Fibroblast of lung (primary cell): ENCODE data around the gene MSI2. TPM values are rescaled to one million over a fixed set of nuclear protein-coding genes. Genes with fewer than 3 reads are reported as not detected.

Experiments used
- DNase-seq, 2 donors: peaks; one replicate each; pipeline versions ENCODE4 v3.0.0 to v3.0.0-alpha.2; 2010; ENCODE audit warnings: low read depth in 2 of 2
- H2AFZ ChIP-seq: 2 replicates; pipeline ENCODE4 v1.5.1; 2012; ENCODE audit warnings: low read length, control low read depth, inconsistent platforms
- H3K27ac ChIP-seq: 2 replicates; pipeline ENCODE4 v1.5.1; 2011; ENCODE audit warnings: low read length, control low read depth; ENCODE audit not compliant: insufficient read depth
- H3K27me3 ChIP-seq: 2 replicates; pipeline ENCODE4 v1.5.1; 2011; ENCODE audit warnings: mild to moderate bottlenecking, low read length; ENCODE audit not compliant: control insufficient read depth, insufficient read depth
- H3K36me3 ChIP-seq: 2 replicates; pipeline ENCODE4 v1.5.1; 2011; ENCODE audit warnings: low read length; ENCODE audit not compliant: control insufficient read depth, insufficient read depth
- H3K4me1 ChIP-seq: 2 replicates; pipeline ENCODE4 v1.5.1; 2011; ENCODE audit warnings: low read length; ENCODE audit not compliant: control insufficient read depth, insufficient read depth; ENCODE audit errors: extremely low read depth
- H3K4me2 ChIP-seq: 2 replicates; pipeline ENCODE4 v1.5.1; 2011; ENCODE audit warnings: low read length, control low read depth; ENCODE audit not compliant: insufficient read depth; ENCODE audit errors: extremely low read depth
- H3K4me3 ChIP-seq, 4 experiments: fragments of 200-600 bp in 1 of 4; sonication (generic) in 1 of 4; replicated peaks in 1 of 4; 2 replicates each; pipeline ENCODE4 v1.5.1; 2011 to 2016; ENCODE audit warnings: low read length in 4 of 4, low read depth in 3 of 4, mild to moderate bottlenecking in 3 of 4, control low read depth in 2 of 4, inconsistent platforms in 1 of 4, mixed read lengths in 1 of 4; ENCODE audit not compliant: insufficient read depth in 1 of 4; ENCODE audit errors: control extremely low read depth in 1 of 4
- H3K79me2 ChIP-seq: 2 replicates; pipeline ENCODE4 v1.5.1; 2012; ENCODE audit warnings: mild to moderate bottlenecking, low read length, inconsistent platforms; ENCODE audit not compliant: control insufficient read depth, insufficient read depth
- H3K9ac ChIP-seq: 2 replicates; pipeline ENCODE4 v1.5.1; 2011; ENCODE audit warnings: mild to moderate bottlenecking, low read length, control low read depth; ENCODE audit not compliant: insufficient read depth
- H3K9me3 ChIP-seq: 2 replicates; pipeline ENCODE4 v1.5.1; 2012; ENCODE audit warnings: low read depth, low read length; ENCODE audit not compliant: control insufficient read depth, insufficient read depth
- H4K20me1 ChIP-seq: 2 replicates; pipeline ENCODE4 v1.5.1; 2011; ENCODE audit warnings: low read length; ENCODE audit not compliant: control insufficient read depth, insufficient read depth; ENCODE audit errors: extremely low read depth
- EZH2 ChIP-seq: IDR thresholded peaks from 2 replicates; pipeline ENCODE4 v1.5.1; 2012; ENCODE audit warnings: low read length, control low read depth, mild to moderate bottlenecking; ENCODE audit errors: missing control alignments
- polyA plus RNA-seq, 2 donors: library from polyadenylated mRNA; depleted of rRNA in 1 of 2; stranded (reverse) in 1 of 2; unstranded in 1 of 2; fragments of >200 nt; gene quantifications; 2 replicates each; pipeline ENCODE4 v1.2.1, GENCODE V29; 2011 to 2012; ENCODE audit warnings: missing spikeins in 1 of 2
- total RNA-seq: library from RNA; depleted of rRNA; stranded (reverse); fragments of >200 nt; gene quantifications from 2 replicates; pipeline ENCODE4 v1.2.1, GENCODE V29; 2014
- TF ChIP-seq, protein P1 (sequence below), 2 donors: IDR thresholded peaks in 1 of 2; conservative IDR thresholded peaks in 1 of 2; 1 replicate in 1 of 2; 2 replicates in 1 of 2; pipeline ENCODE4 v1.5.1; 2011 to 2012; ENCODE audit warnings: low read length in 2 of 2, control low read depth in 1 of 2, inconsistent platforms in 1 of 2, low read depth in 1 of 2, mild to moderate bottlenecking in 1 of 2

The MSI2 gene
- total and polyA plus RNA-seq, 2 donors (not counting 1 experiment from before 2014, with no cell fraction given): 6.8 to 14.2 TPM

- H4K20me1 ChIP-seq: no peaks in the 10 kb centered on the region
- no peaks in the 10 kb centered on the region for H3K36me3 ChIP-seq
- H3K4me2 ChIP-seq: no peak overlapping the region
Observed at GRCh38 chr17:57726213-57726790, 470.0 kb downstream of the MSI2 start.

GRCh38 chr17:57726838-57727237 lies 470.5 kb downstream of the MSI2 start:
- H3K79me2 ChIP-seq: no peaks in the 10 kb centered on the region
- TF ChIP-seq, protein P1, sequence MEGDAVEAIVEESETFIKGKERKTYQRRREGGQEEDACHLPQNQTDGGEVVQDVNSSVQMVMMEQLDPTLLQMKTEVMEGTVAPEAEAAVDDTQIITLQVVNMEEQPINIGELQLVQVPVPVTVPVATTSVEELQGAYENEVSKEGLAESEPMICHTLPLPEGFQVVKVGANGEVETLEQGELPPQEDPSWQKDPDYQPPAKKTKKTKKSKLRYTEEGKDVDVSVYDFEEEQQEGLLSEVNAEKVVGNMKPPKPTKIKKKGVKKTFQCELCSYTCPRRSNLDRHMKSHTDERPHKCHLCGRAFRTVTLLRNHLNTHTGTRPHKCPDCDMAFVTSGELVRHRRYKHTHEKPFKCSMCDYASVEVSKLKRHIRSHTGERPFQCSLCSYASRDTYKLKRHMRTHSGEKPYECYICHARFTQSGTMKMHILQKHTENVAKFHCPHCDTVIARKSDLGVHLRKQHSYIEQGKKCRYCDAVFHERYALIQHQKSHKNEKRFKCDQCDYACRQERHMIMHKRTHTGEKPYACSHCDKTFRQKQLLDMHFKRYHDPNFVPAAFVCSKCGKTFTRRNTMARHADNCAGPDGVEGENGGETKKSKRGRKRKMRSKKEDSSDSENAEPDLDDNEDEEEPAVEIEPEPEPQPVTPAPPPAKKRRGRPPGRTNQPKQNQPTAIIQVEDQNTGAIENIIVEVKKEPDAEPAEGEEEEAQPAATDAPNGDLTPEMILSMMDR (conservative IDR thresholded peaks at IDR 0.05 in 1 of 2, IDR thresholded peaks at IDR 0.05 in 1 of 2; ENCODE audit: low read depth in 1 of 2, low read length in 2 of 2): no peak
- TF ChIP-seq EZH2: no peak
- H3K4me1 ChIP-seq: no peaks in the 10 kb centered on the region
- no peaks in the 10 kb centered on the region for H4K20me1 ChIP-seq
- H3K27me3 ChIP-seq: no peaks in the 10 kb centered on the region
- H3K36me3 ChIP-seq: no peaks in the 10 kb centered on the region
- H3K4me3 ChIP-seq: no peak overlapping the region
- no peak overlapping the region for H3K9ac ChIP-seq
- H3K4me2 ChIP-seq: no peak overlapping the region
- H3K9me3 ChIP-seq: no peaks in the 10 kb centered on the region
- no peak overlapping the region for H3K27ac ChIP-seq
- H2AFZ ChIP-seq: no peak overlapping the region
- no peak for DNase-seq

More at GRCh38 chr17:57726213-57726790, 470.0 kb downstream of the MSI2 start:
- Histone ChIP-seq H3K79me2 (no peaks in the 10 kb centered on the region), H3K9me3 (no peaks in the 10 kb centered on the region), H2AFZ (no peak overlapping the region), H3K27me3 (no peaks in the 10 kb centered on the region), H3K27ac (no peak overlapping the region), H3K4me3 (no peak overlapping the region), H3K4me1 (no peaks in the 10 kb centered on the region), H3K9ac (no peak overlapping the region)
- TF ChIP-seq, protein P1 (conservative IDR thresholded peaks at IDR 0.05 in 1 of 2, IDR thresholded peaks at IDR 0.05 in 1 of 2; ENCODE audit: low read depth in 1 of 2, low read length in 2 of 2): no peak
- no peak for TF ChIP-seq EZH2
- no peak for DNase-seq

DNA sequence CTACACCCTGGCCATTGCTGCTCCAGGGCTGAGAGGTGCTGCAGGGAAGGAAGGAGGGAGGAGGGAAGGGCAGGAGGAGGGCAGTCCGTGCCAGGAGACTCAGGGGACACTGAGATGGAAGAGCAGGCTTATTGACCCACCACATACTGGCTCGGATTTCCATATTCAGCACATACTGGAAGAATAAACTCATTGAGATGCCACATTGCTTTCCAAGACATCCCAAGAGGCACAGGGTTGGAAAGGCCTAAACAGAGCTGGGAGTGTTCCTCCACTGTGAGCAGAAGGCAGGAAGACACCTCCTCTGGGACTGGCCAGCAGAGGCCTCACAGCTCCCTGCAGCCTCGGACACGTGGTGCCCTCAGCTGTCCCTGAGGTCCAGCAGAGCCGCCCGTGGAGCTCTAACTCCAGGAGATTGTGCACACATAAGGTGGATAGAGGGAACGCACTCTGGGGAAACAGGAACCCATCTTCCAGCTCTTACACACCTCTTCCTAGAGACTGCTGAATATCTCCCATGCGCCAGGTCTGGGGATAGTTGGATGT lies 471.4 kb downstream of the MSI2 start:
- H3K36me3 ChIP-seq: no peaks in the 10 kb centered on the region
- H4K20me1 ChIP-seq: no peaks in the 10 kb centered on the region
- no peak for DNase-seq
- no peak overlapping the region for H3K9ac ChIP-seq
- no peaks in the 10 kb centered on the region for H3K27me3 ChIP-seq
- no peak overlapping the region for H3K4me2 ChIP-seq
- no peaks in the 10 kb centered on the region for H3K4me1 ChIP-seq
- H3K79me2 ChIP-seq: no peaks in the 10 kb centered on the region
- no peak for TF ChIP-seq EZH2
- TF ChIP-seq, protein P1 (conservative IDR thresholded peaks at IDR 0.05 in 1 of 2, IDR thresholded peaks at IDR 0.05 in 1 of 2; ENCODE audit: low read depth in 1 of 2, low read length in 2 of 2): no peak
- no peak overlapping the region for H3K4me3 ChIP-seq
- no peaks in the 10 kb centered on the region for H3K9me3 ChIP-seq
- H2AFZ ChIP-seq: no peak overlapping the region
- no peak overlapping the region for H3K27ac ChIP-seq
